A549 treated with DMSO at 1 μM for 4 hours (cell line): Measurements from ENCODE around the gene HSF2BP. TPM values are rescaled to one million over a fixed set of nuclear protein-coding genes. Genes with fewer than 3 reads are reported as not detected.

Experiments
- total RNA-seq: library from RNA; stranded (reverse); fragments of 200-300 nt; extraction: Qiagen RNA extraction; gene quantifications from 5 replicates; pipeline ENCODE4 v1.2.3, GENCODE V29; 2022; ENCODE audit warnings: low read depth

Gene HSF2BP
- total RNA-seq = 1.2 to 2.0 TPM (median 1.6 TPM) in 5 replicates

DNA sequence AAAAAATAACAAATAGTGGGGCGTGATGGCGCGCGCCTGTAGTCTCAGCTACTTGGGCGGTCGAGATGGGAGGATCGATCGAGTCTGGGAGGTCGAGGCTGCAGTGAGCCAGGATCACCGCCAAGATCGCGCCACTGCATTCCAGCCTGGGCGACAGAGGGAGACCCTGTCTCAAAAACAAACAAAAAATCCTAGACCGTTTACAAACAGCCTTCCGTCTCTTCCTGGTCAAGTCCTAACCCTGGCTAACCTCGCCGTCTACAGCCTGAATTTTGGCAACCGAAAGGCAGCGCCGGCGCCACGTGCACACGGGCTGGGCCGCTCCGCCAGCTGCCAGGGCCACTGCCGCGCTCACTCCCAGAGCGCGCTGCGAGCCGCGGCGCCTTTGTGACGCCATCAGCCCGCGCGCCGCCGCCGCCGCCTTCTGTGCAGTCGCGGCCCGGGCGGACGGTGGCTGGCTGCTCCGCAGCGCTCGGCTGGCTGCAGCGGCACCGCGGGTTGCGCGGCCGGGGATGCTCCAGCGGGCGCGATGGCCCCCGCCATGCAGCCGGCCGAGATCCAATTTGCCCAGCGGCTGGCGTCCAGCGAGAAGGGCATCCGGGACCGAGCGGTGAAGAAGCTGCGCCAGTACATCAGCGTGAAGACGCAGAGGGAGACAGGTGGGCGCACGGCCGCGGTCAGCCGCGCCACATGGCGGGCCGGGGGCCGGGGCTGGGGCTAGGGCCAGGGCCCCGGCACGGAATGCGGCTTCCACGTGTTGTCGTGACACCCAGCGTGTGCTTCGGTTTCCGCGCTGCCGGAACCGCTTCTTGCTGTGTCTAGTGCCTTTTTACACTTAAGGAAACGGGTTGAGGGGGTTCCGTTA is at the start of gene HSF2BP, which contains the start of gene RRP1B:
Gene HSF2BP, minus strand, starts transcription at position 353 of the 865 bp plus-strand sequence. CDS start 1,392 bp downstream, outside the sequence.
Gene RRP1B, plus strand, starts transcription at position 425 of the 865 bp plus-strand sequence. Its CDS starts 105 bp downstream, at position 530.

Other genes with a start within 250 kb of the HSF2BP start
- 9.8 to 19.2 TPM (median 16.6 TPM) in 5 replicates for gene SIK1, start 232.4 kb downstream of the HSF2BP start, total RNA-seq
- 34.7 to 40.7 TPM (median 38.2 TPM) in 5 replicates for gene RRP1B, start 72 bp upstream of the HSF2BP start, total RNA-seq
- 231 to 311 TPM (median 266 TPM) in 5 replicates for gene PDXK, start 59.6 kb upstream of the HSF2BP start, total RNA-seq
- 77.7 to 94.7 TPM (median 86.5 TPM) in 5 replicates for gene CSTB, start 116.8 kb upstream of the HSF2BP start, total RNA-seq
- 35.3 to 43.3 TPM (median 36.9 TPM) in 5 replicates for gene RRP1, start 130.1 kb upstream of the HSF2BP start, total RNA-seq
- 18.9 to 26.0 TPM (median 23.2 TPM) in 5 replicates for gene AGPAT3, start 205.7 kb upstream of the HSF2BP start, total RNA-seq